Smooth muscle cell (in vitro differentiated cells): ENCODE measurements around the gene TMEM229B. TPM values are rescaled to one million over a fixed set of nuclear protein-coding genes. Genes with fewer than 3 reads are reported as not detected.

Experiments
- DNase-seq: peaks from one replicate; lab custom pipeline; 2025; ENCODE audit not compliant: unreplicated experiment; lab: John Stamatoyannopoulos, UW
- H2AFZ ChIP-seq: fragments of 200-600 bp; sonication (generic); 2 replicates; pipeline ENCODE4 v1.6.0; 2016; ENCODE audit warnings: antibody characterized with exemption, low read depth, mild to moderate bottlenecking
- H3F3A ChIP-seq: fragments of 200-600 bp; sonication (generic); 2 replicates; pipeline ENCODE4 v1.6.0; 2017; ENCODE audit warnings: antibody characterized with exemption, low read depth
- H3K27ac ChIP-seq: fragments of 200-600 bp; sonication (generic); 2 replicates; pipeline ENCODE4 v1.5.1; 2016; ENCODE audit warnings: low read depth, mild to moderate bottlenecking
- H3K27me3 ChIP-seq: fragments of 200-600 bp; sonication (generic); 2 replicates; pipeline ENCODE4 v1.6.1; 2016; ENCODE audit warnings: low read depth, mild to moderate bottlenecking
- H3K36me3 ChIP-seq: fragments of 200-600 bp; sonication (generic); 2 replicates; pipeline ENCODE4 v1.5.1; 2016; ENCODE audit warnings: low read depth
- H3K4me1 ChIP-seq: fragments of 200-600 bp; sonication (generic); 2 replicates; pipeline ENCODE4 v1.5.1; 2016; ENCODE audit warnings: low read depth
- H3K4me2 ChIP-seq: fragments of 200-600 bp; sonication (generic); 2 replicates; pipeline ENCODE4 v1.6.0; 2016; ENCODE audit warnings: mild to moderate bottlenecking
- H3K4me3 ChIP-seq: fragments of 200-600 bp; sonication (generic); 2 replicates; pipeline ENCODE4 v1.5.1; 2016; ENCODE audit warnings: mild to moderate bottlenecking
- H3K79me2 ChIP-seq: fragments of 200-600 bp; sonication (generic); 2 replicates; pipeline ENCODE4 v1.6.0; 2016; ENCODE audit warnings: low read depth, mild to moderate bottlenecking
- H3K9ac ChIP-seq: fragments of 200-600 bp; sonication (generic); 2 replicates; pipeline ENCODE4 v1.6.0; 2016; ENCODE audit warnings: low read depth
- H3K9me3 ChIP-seq: fragments of 200-600 bp; sonication (generic); replicated peaks from 2 replicates; pipeline ENCODE4 v1.5.1; 2016; ENCODE audit warnings: low read depth
- H4K20me1 ChIP-seq: fragments of 200-600 bp; sonication (generic); 2 replicates; pipeline ENCODE4 v1.6.0; 2016; ENCODE audit warnings: low read depth
- CTCF ChIP-seq: fragments of 200-600 bp; sonication (generic); IDR thresholded peaks from 2 replicates; pipeline ENCODE4 v1.5.1; 2017; ENCODE audit warnings: borderline replicate concordance, mild to moderate bottlenecking, antibody characterized with exemption; ENCODE audit not compliant: insufficient read depth, poor library complexity, severe bottlenecking
- WGBS: methylation state at CpG from one replicate; pipeline ENCODE4 v1.1.7; 2016; ENCODE audit warnings: low lambda C conversion rate; 5-methylcytosine and 5-hydroxymethylcytosine counted together
- polyA plus RNA-seq: library from polyadenylated mRNA; unstranded; fragments of >200 nt; fragmentation: Nextera tagmentation; extraction: Ambion mirVana; gene quantifications from 2 replicates; pipeline ENCODE4 v1.2.1, GENCODE V29; 2016
- total RNA-seq: library from RNA; depleted of rRNA; stranded (reverse); fragments of >200 nt; gene quantifications from 2 replicates; pipeline ENCODE4 v1.2.3, GENCODE V29; 2014

The TMEM229B gene
- total RNA-seq (0.22 and 2.0 TPM in 2 replicates), polyA plus RNA-seq (0.49 TPM in 1 of 2 replicates, not detected in the other)

- Histone ChIP-seq H4K20me1 (no peaks in the 10 kb centered on the region), H2AFZ (no peak within 1 kb of the TSS), H3K36me3 (no peaks in the 10 kb centered on the region), H3K27ac (no peak within 1 kb of the TSS), H3K9ac (no peak within 1 kb of the TSS), H3K27me3 (no peaks in the 10 kb centered on the region), H3K4me2 (no peak within 1 kb of the TSS), H3F3A (no peaks in the 10 kb centered on the region), H3K4me3 (no peak within 1 kb of the TSS), H3K9me3 (no peaks in the 10 kb centered on the region), H3K79me2 (no peaks in the 10 kb centered on the region), H3K4me1 (no peaks in the 10 kb centered on the region)
- WGBS = 92% methylated on average over 13 of the region's 13 CpGs
- TF ChIP-seq CTCF = no peak
- DNase-seq = no peak
These were observed at the start of gene TMEM229B for GRCh38 chr14:67487937-67488893. Gene TMEM229B, minus strand, starts transcription at chr14:67488721. Its CDS starts 14,798 bp downstream, at chr14:67473923.

- Histone ChIP-seq H3K9me3 (no peaks in the 10 kb centered on the region), H4K20me1 (no peaks in the 10 kb centered on the region), H3K27me3 (peaks cover 4% of the 10 kb centered on the region), H3K4me3 (no peak overlapping the region), H3K36me3 (no peaks in the 10 kb centered on the region), H2AFZ (no peak overlapping the region), H3K4me1 (peaks cover 21% of the 10 kb centered on the region), H3K9ac (no peak overlapping the region), H3K4me2 (no peak overlapping the region), H3F3A (peaks cover 6% of the 10 kb centered on the region), H3K79me2 (no peaks in the 10 kb centered on the region), H3K27ac (no peak overlapping the region)
- TF ChIP-seq CTCF = no peak
- 82% methylated on average over 3 of the region's 3 CpGs for WGBS
- no peak for DNase-seq
These were observed 49.2 kb upstream of the TMEM229B start for GRCh38 chr14:67537736-67538135.

- peaks cover 10% of the 10 kb centered on the region for H3K4me1 ChIP-seq
- no peak overlapping the region for H3K4me2 ChIP-seq
- no peak overlapping the region for H3K27ac ChIP-seq
- no peak overlapping the region for H3K9ac ChIP-seq
- H3K4me3 ChIP-seq = no peak overlapping the region
- TF ChIP-seq CTCF = no peak
- peaks cover 4% of the 10 kb centered on the region for H3K27me3 ChIP-seq
- WGBS = 83% methylated on average over 4 of the region's 4 CpGs
- no peaks in the 10 kb centered on the region for H3K9me3 ChIP-seq
- no peaks in the 10 kb centered on the region for H3K36me3 ChIP-seq
- peaks cover 6% of the 10 kb centered on the region for H3F3A ChIP-seq
- H4K20me1 ChIP-seq = no peaks in the 10 kb centered on the region
- no peaks in the 10 kb centered on the region for H3K79me2 ChIP-seq
- no peak overlapping the region for H2AFZ ChIP-seq
- DNase-seq = no peak
These were observed 47.6 kb upstream of the TMEM229B start for GRCh38 chr14:67536087-67536486.
